H1 (cell line): Measurements from ENCODE around the gene SON.

ENCODE experiments used
- BCL11A ChIP-seq, 2 experiments: IDR thresholded peaks; one replicate each; pipeline ENCODE4 v1.6.1; 2011; ENCODE audit warnings: low read depth in 2 of 2, low read length in 2 of 2, mild to moderate bottlenecking in 2 of 2
- BRCA1 ChIP-seq: IDR thresholded peaks from 2 replicates; pipeline ENCODE4 v1.6.1; 2012; ENCODE audit warnings: low read depth, low read length, improper control_type of control experiment
- EP300 ChIP-seq, 2 experiments: IDR thresholded peaks; 1 replicate in 1 of 2; 2 replicates in 1 of 2; pipeline ENCODE4 v1.6.1; 2011 to 2012; ENCODE audit warnings: low read depth in 2 of 2, low read length in 2 of 2, mild to moderate bottlenecking in 2 of 2, borderline replicate concordance in 1 of 2, inconsistent platforms in 1 of 2, moderate library complexity in 1 of 2
- EZH2 ChIP-seq: fragments of 200-600 bp; sonication (generic); IDR thresholded peaks from 2 replicates; pipeline ENCODE4 v1.7.1; 2012; ENCODE audit warnings: low read depth, mild to moderate bottlenecking, moderate library complexity, low read length, inconsistent platforms; ENCODE audit not compliant: severe bottlenecking
- GTF2F1 ChIP-seq: IDR thresholded peaks from 2 replicates; pipeline ENCODE4 v1.6.1; 2012; ENCODE audit warnings: low read depth, low read length, improper control_type of control experiment, borderline replicate concordance
- HDAC6 ChIP-seq: IDR thresholded peaks from one replicate; pipeline ENCODE4 v1.7.1; 2012; ENCODE audit warnings: low read depth, mild to moderate bottlenecking, inconsistent platforms, low read length, moderate library complexity
- MAFK ChIP-seq: IDR thresholded peaks from 2 replicates; pipeline ENCODE4 v1.6.1; 2012; ENCODE audit warnings: low read depth, mild to moderate bottlenecking, improper control_type of control experiment, low read length
- POLR2A ChIP-seq, 2 experiments: IDR thresholded peaks; 1 replicate in 1 of 2; 2 replicates in 1 of 2; pipeline ENCODE4 v1.6.1; 2011; ENCODE audit warnings: low read depth in 2 of 2, low read length in 2 of 2, mild to moderate bottlenecking in 2 of 2; ENCODE audit errors: control extremely low read depth in 1 of 2
- POLR2AphosphoS5 ChIP-seq: IDR thresholded peaks from 2 replicates; pipeline ENCODE4 v1.6.1; 2011; ENCODE audit warnings: low read depth, low read length
- SIRT6 ChIP-seq: IDR thresholded peaks from one replicate; pipeline ENCODE4 v1.7.1; 2012; ENCODE audit warnings: low read length, inconsistent platforms
- YY1 ChIP-seq: IDR thresholded peaks from 2 replicates; pipeline ENCODE4 v1.6.1; 2011; ENCODE audit warnings: low read depth, mild to moderate bottlenecking, low read length
- TF ChIP-seq, protein P1 (sequence below): IDR thresholded peaks from 2 replicates; pipeline ENCODE4 v1.6.1; 2011; ENCODE audit warnings: low read depth, mild to moderate bottlenecking, low read length; ENCODE audit not compliant: insufficient read depth
- TF ChIP-seq, protein P2 (sequence below): IDR thresholded peaks from 2 replicates; pipeline ENCODE4 v1.6.1; 2012; ENCODE audit warnings: inconsistent platforms
- TF ChIP-seq, protein P3 (sequence below), 3 experiments: IDR thresholded peaks; 1 replicate in 2 of 3; 2 replicates in 1 of 3; pipeline versions ENCODE4 v1.5.1 to v1.6.1; 2011; ENCODE audit warnings: low read length in 3 of 3, mild to moderate bottlenecking in 3 of 3, inconsistent platforms in 2 of 3, low read depth in 1 of 3, moderate library complexity in 1 of 3; ENCODE audit not compliant: insufficient read depth in 1 of 3; ENCODE audit errors: control extremely low read depth in 1 of 3

DNA sequence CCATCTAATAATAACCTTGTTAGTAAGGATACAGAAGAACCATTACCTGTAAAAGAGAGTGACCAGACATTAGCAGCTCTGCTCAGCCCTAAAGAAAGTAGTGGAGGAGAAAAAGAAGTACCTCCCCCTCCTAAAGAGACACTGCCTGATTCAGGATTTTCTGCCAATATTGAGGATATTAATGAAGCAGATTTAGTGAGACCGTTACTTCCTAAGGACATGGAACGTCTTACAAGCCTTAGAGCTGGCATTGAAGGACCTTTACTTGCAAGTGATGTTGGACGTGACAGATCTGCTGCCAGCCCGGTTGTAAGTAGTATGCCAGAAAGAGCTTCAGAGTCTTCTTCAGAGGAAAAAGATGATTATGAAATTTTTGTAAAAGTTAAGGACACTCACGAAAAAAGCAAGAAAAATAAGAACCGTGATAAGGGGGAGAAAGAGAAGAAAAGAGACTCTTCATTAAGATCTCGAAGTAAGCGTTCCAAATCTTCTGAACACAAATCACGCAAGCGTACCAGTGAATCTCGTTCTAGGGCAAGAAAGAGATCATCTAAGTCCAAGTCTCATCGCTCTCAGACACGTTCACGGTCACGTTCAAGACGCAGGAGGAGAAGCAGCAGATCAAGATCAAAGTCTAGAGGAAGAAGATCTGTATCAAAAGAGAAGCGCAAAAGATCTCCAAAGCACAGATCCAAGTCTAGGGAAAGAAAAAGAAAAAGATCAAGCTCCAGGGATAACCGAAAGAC is 11.6 kb downstream of the SON start:
- TF ChIP-seq POLR2AphosphoS5 (no peak; the same call in 1 of the 2 replicates), POLR2A (IDR thresholded peaks at IDR 0.05; ENCODE audit: control extremely low read depth in 1 of 2, low read depth in 2 of 2, low read length in 2 of 2) (0 out of 3 replicates have a peak, but pooled peaks of 1 of the 2 experiments have one; percentile 23), BCL11A (IDR thresholded peaks at IDR 0.05; ENCODE audit: low read depth in 2 of 2, low read length in 2 of 2) (no peak), GTF2F1 (no peak), BRCA1 (no peak), SIRT6 (no peak), MAFK (no peak), HDAC6 (no peak), EP300 (IDR thresholded peaks at IDR 0.05; ENCODE audit: borderline replicate concordance in 1 of 2, low read depth in 2 of 2, low read length in 2 of 2) (no peak), YY1 (no peak), EZH2 (no peak)
- TF ChIP-seq, protein P1, sequence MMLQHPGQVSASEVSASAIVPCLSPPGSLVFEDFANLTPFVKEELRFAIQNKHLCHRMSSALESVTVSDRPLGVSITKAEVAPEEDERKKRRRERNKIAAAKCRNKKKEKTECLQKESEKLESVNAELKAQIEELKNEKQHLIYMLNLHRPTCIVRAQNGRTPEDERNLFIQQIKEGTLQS = no peak
- TF ChIP-seq, protein P2, sequence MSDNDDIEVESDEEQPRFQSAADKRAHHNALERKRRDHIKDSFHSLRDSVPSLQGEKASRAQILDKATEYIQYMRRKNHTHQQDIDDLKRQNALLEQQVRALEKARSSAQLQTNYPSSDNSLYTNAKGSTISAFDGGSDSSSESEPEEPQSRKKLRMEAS = no peak
- TF ChIP-seq, protein P3, sequence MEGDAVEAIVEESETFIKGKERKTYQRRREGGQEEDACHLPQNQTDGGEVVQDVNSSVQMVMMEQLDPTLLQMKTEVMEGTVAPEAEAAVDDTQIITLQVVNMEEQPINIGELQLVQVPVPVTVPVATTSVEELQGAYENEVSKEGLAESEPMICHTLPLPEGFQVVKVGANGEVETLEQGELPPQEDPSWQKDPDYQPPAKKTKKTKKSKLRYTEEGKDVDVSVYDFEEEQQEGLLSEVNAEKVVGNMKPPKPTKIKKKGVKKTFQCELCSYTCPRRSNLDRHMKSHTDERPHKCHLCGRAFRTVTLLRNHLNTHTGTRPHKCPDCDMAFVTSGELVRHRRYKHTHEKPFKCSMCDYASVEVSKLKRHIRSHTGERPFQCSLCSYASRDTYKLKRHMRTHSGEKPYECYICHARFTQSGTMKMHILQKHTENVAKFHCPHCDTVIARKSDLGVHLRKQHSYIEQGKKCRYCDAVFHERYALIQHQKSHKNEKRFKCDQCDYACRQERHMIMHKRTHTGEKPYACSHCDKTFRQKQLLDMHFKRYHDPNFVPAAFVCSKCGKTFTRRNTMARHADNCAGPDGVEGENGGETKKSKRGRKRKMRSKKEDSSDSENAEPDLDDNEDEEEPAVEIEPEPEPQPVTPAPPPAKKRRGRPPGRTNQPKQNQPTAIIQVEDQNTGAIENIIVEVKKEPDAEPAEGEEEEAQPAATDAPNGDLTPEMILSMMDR (IDR thresholded peaks at IDR 0.05; ENCODE audit: control extremely low read depth in 1 of 3, insufficient read depth in 1 of 3, low read depth in 1 of 3, low read length in 3 of 3) = no peak
